ENCODE measurements around the gene CDKN1A.

The CDKN1A gene

GRCh38 chr6:36688063-36688738 is 9.7 kb downstream of the CDKN1A start:
- Histone ChIP-seq H4K20me1 (ENCODE audit: insufficient read depth, low read length) (peaks cover 35% of the 10 kb centered on the region), H3K36me3 (replicated peaks; ENCODE audit: low read depth, low read length) (peaks cover 44% of the 10 kb centered on the region), H3K27ac (ENCODE audit: low read length) (peak overlapping the region; percentile 10; the same call in 1 of the 2 replicates), H3K9ac (ENCODE audit: low read length) (no peak overlapping the region), H3K4me1 (ENCODE audit: low read length) (peaks cover 41% of the 10 kb centered on the region), H3K27me3 (ENCODE audit: low read depth, low read length) (no peaks in the 10 kb centered on the region), H3K79me2 (ENCODE audit: low read length) (peaks cover 25% of the 10 kb centered on the region), H3K4me2 (ENCODE audit: low read length) (no peak overlapping the region), H3K9me3 (ENCODE audit: insufficient read depth, low read length) (no peaks in the 10 kb centered on the region), H3K4me3 (ENCODE audit: low read length) (no peak overlapping the region), H2AFZ (ENCODE audit: low read depth, low read length) (no peak overlapping the region)
- TF ChIP-seq, protein P1, sequence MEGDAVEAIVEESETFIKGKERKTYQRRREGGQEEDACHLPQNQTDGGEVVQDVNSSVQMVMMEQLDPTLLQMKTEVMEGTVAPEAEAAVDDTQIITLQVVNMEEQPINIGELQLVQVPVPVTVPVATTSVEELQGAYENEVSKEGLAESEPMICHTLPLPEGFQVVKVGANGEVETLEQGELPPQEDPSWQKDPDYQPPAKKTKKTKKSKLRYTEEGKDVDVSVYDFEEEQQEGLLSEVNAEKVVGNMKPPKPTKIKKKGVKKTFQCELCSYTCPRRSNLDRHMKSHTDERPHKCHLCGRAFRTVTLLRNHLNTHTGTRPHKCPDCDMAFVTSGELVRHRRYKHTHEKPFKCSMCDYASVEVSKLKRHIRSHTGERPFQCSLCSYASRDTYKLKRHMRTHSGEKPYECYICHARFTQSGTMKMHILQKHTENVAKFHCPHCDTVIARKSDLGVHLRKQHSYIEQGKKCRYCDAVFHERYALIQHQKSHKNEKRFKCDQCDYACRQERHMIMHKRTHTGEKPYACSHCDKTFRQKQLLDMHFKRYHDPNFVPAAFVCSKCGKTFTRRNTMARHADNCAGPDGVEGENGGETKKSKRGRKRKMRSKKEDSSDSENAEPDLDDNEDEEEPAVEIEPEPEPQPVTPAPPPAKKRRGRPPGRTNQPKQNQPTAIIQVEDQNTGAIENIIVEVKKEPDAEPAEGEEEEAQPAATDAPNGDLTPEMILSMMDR (IDR thresholded peaks at IDR 0.05; ENCODE audit: low read depth, low read length), result no peak
- TF ChIP-seq EZH2phosphoT487 (IDR thresholded peaks at IDR 0.05; ENCODE audit: low read depth), result no peak

DNA sequence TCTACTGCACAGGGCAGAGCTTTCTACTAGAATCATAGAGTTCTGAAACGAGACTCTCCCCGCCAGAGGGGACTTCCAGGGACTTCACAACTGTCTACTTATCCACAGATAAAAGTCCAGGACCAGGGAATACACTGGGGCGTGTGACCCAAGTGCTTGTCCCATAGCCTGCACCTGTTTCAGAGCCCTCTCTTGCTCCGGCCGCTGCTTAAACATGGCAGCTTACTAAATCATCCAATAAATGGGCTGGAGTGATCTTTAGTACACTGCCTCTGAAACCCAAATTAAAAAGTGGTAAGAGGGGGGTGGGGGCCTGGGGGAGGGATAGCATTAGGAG is 10.2 kb downstream of the CDKN1A start:
- H3K79me2 ChIP-seq (ENCODE audit: low read length), result peaks cover 20% of the 10 kb centered on the region
- H2AFZ ChIP-seq (ENCODE audit: low read depth, low read length), result no peak overlapping the region
- H3K4me3 ChIP-seq (ENCODE audit: low read length), result no peak overlapping the region
- peaks cover 39% of the 10 kb centered on the region for H3K36me3 ChIP-seq (replicated peaks; ENCODE audit: low read depth, low read length)
- TF ChIP-seq, protein P1 (IDR thresholded peaks at IDR 0.05; ENCODE audit: low read depth, low read length), result no peak
- no peak for TF ChIP-seq EZH2phosphoT487 (IDR thresholded peaks at IDR 0.05; ENCODE audit: low read depth)
- no peak overlapping the region for H3K9ac ChIP-seq (ENCODE audit: low read length)
- H3K27me3 ChIP-seq (ENCODE audit: low read depth, low read length), result no peaks in the 10 kb centered on the region
- H3K4me1 ChIP-seq (ENCODE audit: low read length), result peaks cover 36% of the 10 kb centered on the region
- H3K27ac ChIP-seq (ENCODE audit: low read length), result peak overlapping the region; percentile 10; the same call in 1 of the 2 replicates
- H3K4me2 ChIP-seq (ENCODE audit: low read length), result no peak overlapping the region
- no peaks in the 10 kb centered on the region for H3K9me3 ChIP-seq (ENCODE audit: insufficient read depth, low read length)
- peaks cover 30% of the 10 kb centered on the region for H4K20me1 ChIP-seq (ENCODE audit: insufficient read depth, low read length)

- no peaks in the 10 kb centered on the region for H3K79me2 ChIP-seq (ENCODE audit: low read length)
- peaks cover 7% of the 10 kb centered on the region; the same call in 1 of the 2 replicates for H4K20me1 ChIP-seq (ENCODE audit: insufficient read depth, low read length)
- no peaks in the 10 kb centered on the region for H3K9me3 ChIP-seq (ENCODE audit: insufficient read depth, low read length)
- no peak overlapping the region for H3K27ac ChIP-seq (ENCODE audit: low read length)
- no peaks in the 10 kb centered on the region for H3K27me3 ChIP-seq (ENCODE audit: low read depth, low read length)
- no peak overlapping the region for H3K4me3 ChIP-seq (ENCODE audit: low read length)
- no peak overlapping the region for H3K4me2 ChIP-seq (ENCODE audit: low read length)
- peaks cover 40% of the 10 kb centered on the region for H3K4me1 ChIP-seq (ENCODE audit: low read length)
- TF ChIP-seq, protein P1 (IDR thresholded peaks at IDR 0.05; ENCODE audit: low read depth, low read length), result no peak
- no peak for TF ChIP-seq EZH2phosphoT487 (IDR thresholded peaks at IDR 0.05; ENCODE audit: low read depth)
- peaks cover 16% of the 10 kb centered on the region for H3K36me3 ChIP-seq (replicated peaks; ENCODE audit: low read depth, low read length)
- H3K9ac ChIP-seq (ENCODE audit: low read length), result no peak overlapping the region
- no peak overlapping the region for H2AFZ ChIP-seq (ENCODE audit: low read depth, low read length)
These were observed 12.5 kb downstream of the CDKN1A start for GRCh38 chr6:36691011-36691410.

DNA sequence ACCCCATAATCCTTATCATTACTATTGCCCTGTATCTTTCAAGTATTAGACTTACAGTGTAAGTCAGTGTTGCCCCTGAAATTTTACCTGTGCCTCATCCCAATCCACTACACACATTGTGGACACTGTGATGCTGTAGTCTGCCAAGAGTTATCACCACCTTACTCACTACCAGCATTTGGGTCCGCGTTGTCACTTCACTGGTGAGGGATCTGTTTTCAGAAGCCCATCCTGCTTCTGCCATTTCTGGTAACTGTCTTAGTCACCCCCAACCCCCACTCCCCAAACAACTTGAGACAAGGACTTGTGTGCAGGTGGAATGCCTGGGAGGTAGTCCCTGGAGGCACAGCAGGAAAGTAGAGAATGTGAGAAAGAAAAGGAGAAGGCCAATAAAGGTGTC is 13.1 kb downstream of the CDKN1A start:
- Histone ChIP-seq H3K27ac (ENCODE audit: low read length) (peak overlapping the region; percentile 18; the same call in 1 of the 2 replicates), H3K79me2 (ENCODE audit: low read length) (no peaks in the 10 kb centered on the region), H3K4me1 (ENCODE audit: low read length) (peaks cover 41% of the 10 kb centered on the region), H3K9ac (ENCODE audit: low read length) (peak overlapping the region; percentile 18; the same call in 1 of the 2 replicates), H3K4me3 (ENCODE audit: low read length) (no peak overlapping the region), H3K4me2 (ENCODE audit: low read length) (peak overlapping the region; percentile 37), H2AFZ (ENCODE audit: low read depth, low read length) (no peak overlapping the region), H4K20me1 (ENCODE audit: insufficient read depth, low read length) (0 out of 2 replicates have a peak, but pooled peaks cover 1% of the 10 kb centered on the region), H3K9me3 (ENCODE audit: insufficient read depth, low read length) (no peaks in the 10 kb centered on the region), H3K27me3 (ENCODE audit: low read depth, low read length) (no peaks in the 10 kb centered on the region), H3K36me3 (replicated peaks; ENCODE audit: low read depth, low read length) (peaks cover 10% of the 10 kb centered on the region)
- TF ChIP-seq, protein P1 (IDR thresholded peaks at IDR 0.05; ENCODE audit: low read depth, low read length), result no peak
- no peak for TF ChIP-seq EZH2phosphoT487 (IDR thresholded peaks at IDR 0.05; ENCODE audit: low read depth)

Data from OCI-LY3 (cell line).